K562 (cell line): Measurements from ENCODE around the gene COMTD1. TPM values are rescaled to one million over a fixed set of nuclear protein-coding genes. Genes with fewer than 3 reads are reported as not detected.

Experiments used
- ATAC-seq: fragments of 200-7000 bp; cut with Tn5 transposase; 3 replicates; pipeline ENCODE4 v1.9.1; 2020; ENCODE audit warnings: moderate library complexity
- BruUV-seq: library from RNA; stranded (reverse); fragments of 400-500 nt; replicated peaks from 2 replicates; lab custom pipeline; 2021; lab: Mats Ljungman, UMichigan
- CTCF ChIA-PET: fragments of 300-600 bp; formaldehyde crosslinking; extraction: SDS; loops from one replicate; lab custom pipeline; 2021; ENCODE audit warnings: low intra/inter-chr PET ratio; lab: Yijun Ruan, JAX
- POLR2A ChIA-PET: fragments of 300-600, 350-650 bp; sonication (Branson Sonifier 250); formaldehyde crosslinking; extraction: SDS; loops from one replicate; lab custom pipeline; 2021; ENCODE audit warnings: antibody characterized with exemption, inconsistent platforms; lab: Yijun Ruan, JAX
- DNase-seq, 4 experiments: peaks; one replicate each; pipeline versions ENCODE4 v3.0.0 to v3.0.0-alpha.2; 2011 to 2018; ENCODE audit warnings: low spot score in 3 of 4, mixed read lengths in 3 of 4; ENCODE audit errors: extremely low read depth in 1 of 4
- FAIRE-seq: peaks from 2 replicates; lab custom pipeline; 2011; peaks lifted over from hg19 to GRCh38; lab: Jason Lieb, UNC
- H2AFZ ChIP-seq: 2 replicates; pipeline ENCODE4 v1.6.0; 2011; ENCODE audit warnings: low read depth, low read length, control low read depth, inconsistent platforms
- H3K27ac ChIP-seq: fragments of 200-600 bp; 3 replicates; pipeline ENCODE4 v1.8.0; 2011; ENCODE audit warnings: low read depth, mild to moderate bottlenecking, control low read depth, inconsistent platforms, low read length, moderate library complexity, mixed read lengths; ENCODE audit errors: extremely low read depth
- H3K27me3 ChIP-seq, 2 experiments: fragments of 300-600 bp in 1 of 2; 2 replicates in 1 of 2; 3 replicates in 1 of 2; pipeline versions ENCODE4 v1.6.0 to v1.8.0; 2011; ENCODE audit warnings: inconsistent platforms in 2 of 2, low read length in 2 of 2, mild to moderate bottlenecking in 1 of 2, mixed read lengths in 1 of 2, moderate library complexity in 1 of 2; ENCODE audit not compliant: control insufficient read depth in 2 of 2, insufficient read depth in 2 of 2
- H3K36me3 ChIP-seq: fragments of 300-600 bp; 3 replicates; pipeline ENCODE4 v1.8.0; 2011; ENCODE audit warnings: mild to moderate bottlenecking, low read length, inconsistent platforms; ENCODE audit not compliant: control insufficient read depth, insufficient read depth
- H3K4me1 ChIP-seq, 2 experiments: fragments of 200-600 bp in 1 of 2; replicated peaks in 1 of 2; 2 replicates in 1 of 2; 3 replicates in 1 of 2; pipeline versions ENCODE4 v1.5.1 to v1.8.0; 2011; ENCODE audit warnings: inconsistent platforms in 2 of 2, low read length in 2 of 2, mild to moderate bottlenecking in 1 of 2, mixed read lengths in 1 of 2, moderate library complexity in 1 of 2; ENCODE audit not compliant: control insufficient read depth in 2 of 2, insufficient read depth in 2 of 2
- H3K4me2 ChIP-seq: 2 replicates; pipeline ENCODE4 v1.6.1; 2011; ENCODE audit warnings: low read length, control low read depth, inconsistent platforms, mixed read lengths; ENCODE audit not compliant: insufficient read depth
- H3K4me3 ChIP-seq: fragments of 200-600 bp; sonication (generic), shearing (Covaris generic); 2 replicates; pipeline ENCODE4 v1.5.1; 2016; ENCODE audit warnings: control low read depth, inconsistent platforms
- H3K79me2 ChIP-seq: fragments of 200-600 bp; 3 replicates; pipeline ENCODE4 v1.8.0; 2011; ENCODE audit warnings: low read length, inconsistent platforms; ENCODE audit not compliant: control insufficient read depth, insufficient read depth
- H3K9ac ChIP-seq, 2 experiments: 2 replicates each; pipeline versions ENCODE4 v1.6.0 to v1.6.1; 2011; ENCODE audit warnings: low read depth in 2 of 2, low read length in 2 of 2, control low read depth in 1 of 2, inconsistent platforms in 1 of 2, mild to moderate bottlenecking in 1 of 2, mixed read lengths in 1 of 2; ENCODE audit not compliant: insufficient read depth in 1 of 2
- H3K9me1 ChIP-seq: one replicate; pipeline ENCODE4 v1.6.0; 2011; ENCODE audit warnings: inconsistent platforms, mild to moderate bottlenecking, low read length, moderate library complexity; ENCODE audit not compliant: control insufficient read depth, insufficient read depth
- H3K9me3 ChIP-seq: replicated peaks from 2 replicates; pipeline ENCODE4 v1.5.1; 2011; ENCODE audit warnings: low read depth, low read length, inconsistent platforms; ENCODE audit not compliant: control insufficient read depth, insufficient read depth
- H4K20me1 ChIP-seq: replicated peaks from 2 replicates; pipeline ENCODE4 v1.6.1; 2011; ENCODE audit warnings: low read length, inconsistent platforms, mixed read lengths; ENCODE audit not compliant: control insufficient read depth, insufficient read depth
- CREB5 ChIP-seq: fragments of 250-450 bp; sonication (Bioruptor Pico); IDR thresholded peaks from 2 replicates; pipeline ENCODE4 v1.5.0; 2020; ENCODE audit warnings: mild to moderate bottlenecking
- FOXP1 ChIP-seq: sonication (generic); formaldehyde crosslinking; IDR thresholded peaks from 2 replicates; pipeline ENCODE4 v1.8.0; 2022; ENCODE audit warnings: mild to moderate bottlenecking, missing genetic modification reagents
- JUNB ChIP-seq: fragments of 450-650 bp; formaldehyde crosslinking; conservative IDR thresholded peaks from 2 replicates; pipeline ENCODE4 v1.4.0; 2020; ENCODE audit warnings: mild to moderate bottlenecking
- POLR2AphosphoS5 ChIP-seq: IDR thresholded peaks from 2 replicates; pipeline ENCODE4 v1.6.1; 2011; ENCODE audit warnings: mild to moderate bottlenecking, low read depth, low read length, moderate library complexity; ENCODE audit not compliant: control insufficient read depth, insufficient read depth
- WGBS: fragments of 100-300 bp; shearing (Covaris generic); methylation state at CpG from one replicate; pipeline ENCODE4 v1.1.6; 2016; ENCODE audit warnings: low coverage, mixed read lengths; ENCODE audit not compliant: insufficient coverage; ENCODE audit errors: missing lambda C conversion rate; 5-methylcytosine and 5-hydroxymethylcytosine counted together
- in situ Hi-C: fragments of 300-500 bp; cut with MboI; formaldehyde crosslinking; loops from 4 replicates; pipeline ENCODE4 v1.15.0; 2018; ENCODE audit warnings: inconsistent platforms, mixed read lengths
- intact Hi-C: fragments of 100-400 bp; cut with micrococcal nuclease; formaldehyde crosslinking; loops from 2 replicates; pipeline ENCODE4 v1.14.2; 2022
- polyA plus RNA-seq, 8 experiments: library from polyadenylated mRNA; depleted of rRNA in 4 of 8; stranded (reverse) in 5 of 8; unstranded in 3 of 8; fragments of >200 nt; fragmentation: Nextera tagmentation in 2 of 8; fragmentation: Illumina TruSeq in 1 of 8; extraction: Ambion mirVana in 2 of 8; extraction: Trizol in 1 of 8; gene quantifications; 2 replicates each; pipeline versions ENCODE4 v1.2.1 to v1.2.3, GENCODE V29; 2011 to 2014; ENCODE audit warnings: inconsistent platforms in 1 of 8, missing spikeins in 1 of 8
- total RNA-seq, 7 experiments: library from RNA; depleted of rRNA in 6 of 7; stranded (reverse); fragments of >200 nt in 6 of 7; fragmentation: Illumina TruSeq in 2 of 7; extraction: Trizol in 2 of 7; gene quantifications; 2 replicates each; pipeline versions ENCODE4 v1.2.1 to v1.2.3, GENCODE V29; 2011 to 2021; ENCODE audit warnings: low replicate concordance in 1 of 7
- TF ChIP-seq, protein P1 (sequence below): IDR thresholded peaks from 2 replicates; pipeline ENCODE4 v1.6.1; 2011; ENCODE audit warnings: borderline replicate concordance, low read depth, mild to moderate bottlenecking, moderate library complexity, low read length; ENCODE audit not compliant: insufficient read depth, poor library complexity, severe bottlenecking

Gene COMTD1
- total and polyA plus RNA-seq, 9 of the 15 experiments (the other 6 are each of a cell fraction or from before 2014, with no cell fraction given) = 0.41 to 112 (median 13.7) TPM

GRCh38 chr10:75226095-75226494 is 9.7 kb downstream of the COMTD1 start (continued):
- TF ChIP-seq CREB5 (CRISPR knock-in tag) = no peak
- TF ChIP-seq, protein P1, sequence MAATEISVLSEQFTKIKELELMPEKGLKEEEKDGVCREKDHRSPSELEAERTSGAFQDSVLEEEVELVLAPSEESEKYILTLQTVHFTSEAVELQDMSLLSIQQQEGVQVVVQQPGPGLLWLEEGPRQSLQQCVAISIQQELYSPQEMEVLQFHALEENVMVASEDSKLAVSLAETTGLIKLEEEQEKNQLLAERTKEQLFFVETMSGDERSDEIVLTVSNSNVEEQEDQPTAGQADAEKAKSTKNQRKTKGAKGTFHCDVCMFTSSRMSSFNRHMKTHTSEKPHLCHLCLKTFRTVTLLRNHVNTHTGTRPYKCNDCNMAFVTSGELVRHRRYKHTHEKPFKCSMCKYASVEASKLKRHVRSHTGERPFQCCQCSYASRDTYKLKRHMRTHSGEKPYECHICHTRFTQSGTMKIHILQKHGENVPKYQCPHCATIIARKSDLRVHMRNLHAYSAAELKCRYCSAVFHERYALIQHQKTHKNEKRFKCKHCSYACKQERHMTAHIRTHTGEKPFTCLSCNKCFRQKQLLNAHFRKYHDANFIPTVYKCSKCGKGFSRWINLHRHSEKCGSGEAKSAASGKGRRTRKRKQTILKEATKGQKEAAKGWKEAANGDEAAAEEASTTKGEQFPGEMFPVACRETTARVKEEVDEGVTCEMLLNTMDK = no peak
- no peak for TF ChIP-seq FOXP1 (CRISPR knock-in tag)

GRCh38 chr10:75223507-75223906 is 12.2 kb downstream of the COMTD1 start:
- no peaks in the 10 kb centered on the region for H3K4me1 ChIP-seq
- H3K9me3 ChIP-seq = no peaks in the 10 kb centered on the region
- no peak for DNase-seq
- peaks cover 35% of the 10 kb centered on the region for H4K20me1 ChIP-seq
- WGBS = 93% methylated on average over 2 of the region's 2 CpGs
- peaks cover 93% of the 10 kb centered on the region for H3K36me3 ChIP-seq
- CTCF ChIA-PET = no interaction called here
- in situ Hi-C loops (no loop called here), intact Hi-C loops (no loop called here)
- ATAC-seq = no peak
- BruUV-seq = no TSS peak
- H3K4me2 ChIP-seq = no peak overlapping the region
- H3K27ac ChIP-seq = no peak overlapping the region
- TF ChIP-seq JUNB = no peak
- peak; percentile 22; the same call in 1 of the 2 replicates for TF ChIP-seq POLR2AphosphoS5
- H3K9me1 ChIP-seq = no peaks in the 10 kb centered on the region
- no peak overlapping the region for H3K4me3 ChIP-seq
- H2AFZ ChIP-seq = no peak overlapping the region
- FAIRE-seq = no peak
- POLR2A ChIA-PET = interaction anchor here (1.2 to 6.1 kb wide), 6 partner anchors 8 to 34 kb away, joined by 3 to 41 read pairs (median 4); partner anchors contain the start of gene VDAC2
- no peak overlapping the region for H3K9ac ChIP-seq
- H3K79me2 ChIP-seq = peaks cover 86% of the 10 kb centered on the region
- H3K27me3 ChIP-seq = no peaks in the 10 kb centered on the region
